Measurements from ENCODE around the gene HJURP.

HJURP gene

DNA sequence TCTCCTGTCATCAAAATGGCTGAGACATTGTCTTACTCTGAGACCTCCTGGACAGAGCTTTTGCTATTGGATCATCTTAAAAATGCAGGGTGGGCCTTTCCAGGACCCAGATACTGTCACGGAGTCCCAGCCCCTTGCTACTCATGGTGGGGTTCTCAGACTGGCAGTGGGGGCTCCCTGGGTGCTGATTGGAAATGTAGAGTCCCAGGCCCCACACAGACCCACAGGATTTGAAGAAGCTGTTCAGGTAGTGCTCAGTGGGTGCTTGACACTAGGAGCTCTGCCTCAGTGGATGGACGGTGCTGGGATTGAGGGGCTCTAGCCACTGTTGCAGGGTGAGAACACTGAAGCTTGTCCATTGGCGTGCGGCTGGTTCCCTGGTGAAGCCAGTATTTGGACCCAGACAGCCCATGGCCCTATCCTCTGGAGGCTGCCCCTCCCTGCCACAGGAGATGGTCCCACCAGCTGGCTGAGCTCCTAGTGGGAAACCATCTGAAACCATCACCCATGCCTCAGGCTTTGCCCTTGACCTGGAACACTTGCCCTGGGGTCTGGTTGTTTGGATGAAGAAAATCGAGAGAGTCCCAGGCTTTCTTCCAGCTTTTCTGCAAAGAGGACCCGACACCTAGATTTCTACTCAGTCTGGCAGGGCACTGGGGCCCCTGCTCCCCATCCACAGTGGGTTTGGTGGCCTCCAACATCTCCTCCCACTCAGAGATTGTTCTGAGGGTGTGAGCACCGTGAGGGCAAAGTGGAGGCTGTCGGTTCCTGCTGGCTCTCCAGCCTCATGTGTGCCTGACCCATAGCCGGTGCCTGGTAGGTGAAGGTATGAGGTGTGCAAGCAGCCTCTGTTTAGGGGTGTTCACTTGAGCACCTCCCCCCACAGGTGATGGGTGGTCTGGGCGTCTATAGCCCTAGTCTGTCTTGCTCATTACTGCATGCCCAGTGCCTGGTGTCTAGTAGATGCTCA, 46.1 kb downstream of the HJURP start:
- no peak overlapping the region for H3K27ac ChIP-seq (ENCODE audit: insufficient read depth in 1 of 2, low read depth in 1 of 2, low read length in 2 of 2, poor library complexity in 1 of 2, severe bottlenecking in 2 of 2)
- H3K4me3 ChIP-seq (ENCODE audit: control insufficient read depth in 1 of 7, extremely low read depth in 1 of 7, insufficient read depth in 4 of 7, low read depth in 2 of 7, low read length in 6 of 7), result no peak overlapping the region
- H3K9me3 ChIP-seq (ENCODE audit: control extremely low read depth in 1 of 5, control insufficient read depth in 4 of 5, insufficient read depth in 2 of 5, low read depth in 1 of 5, low read length in 4 of 5), result no peaks in the 10 kb centered on the region
- peaks cover 0 to 6% (median 4%) of the 10 kb centered on the region in 5 experiments for H3K27me3 ChIP-seq (replicated peaks in 2 of 5; ENCODE audit: control insufficient read depth in 4 of 5, insufficient read depth in 5 of 5, low read length in 4 of 5)
- H3K36me3 ChIP-seq (ENCODE audit: control insufficient read depth in 4 of 4, insufficient read depth in 4 of 4, low read length in 3 of 4), result no peaks in the 10 kb centered on the region
- H3K4me1 ChIP-seq (ENCODE audit: control extremely low read depth in 1 of 4, control insufficient read depth in 4 of 4, insufficient read depth in 4 of 4, low read length in 3 of 4), result no peaks in the 10 kb centered on the region
- ChIA-PET POLR2A (interaction anchor here (0.6 kb wide), 1 partner anchor 270 kb away, joined by 3 read pairs; no protein-coding TSS in a partner anchor), CTCF (no interaction called here)
- DNase-seq, result no peak
- WGBS (ENCODE audit: insufficient coverage), result 81% methylated on average over 8 of the region's 10 CpGs

DNA sequence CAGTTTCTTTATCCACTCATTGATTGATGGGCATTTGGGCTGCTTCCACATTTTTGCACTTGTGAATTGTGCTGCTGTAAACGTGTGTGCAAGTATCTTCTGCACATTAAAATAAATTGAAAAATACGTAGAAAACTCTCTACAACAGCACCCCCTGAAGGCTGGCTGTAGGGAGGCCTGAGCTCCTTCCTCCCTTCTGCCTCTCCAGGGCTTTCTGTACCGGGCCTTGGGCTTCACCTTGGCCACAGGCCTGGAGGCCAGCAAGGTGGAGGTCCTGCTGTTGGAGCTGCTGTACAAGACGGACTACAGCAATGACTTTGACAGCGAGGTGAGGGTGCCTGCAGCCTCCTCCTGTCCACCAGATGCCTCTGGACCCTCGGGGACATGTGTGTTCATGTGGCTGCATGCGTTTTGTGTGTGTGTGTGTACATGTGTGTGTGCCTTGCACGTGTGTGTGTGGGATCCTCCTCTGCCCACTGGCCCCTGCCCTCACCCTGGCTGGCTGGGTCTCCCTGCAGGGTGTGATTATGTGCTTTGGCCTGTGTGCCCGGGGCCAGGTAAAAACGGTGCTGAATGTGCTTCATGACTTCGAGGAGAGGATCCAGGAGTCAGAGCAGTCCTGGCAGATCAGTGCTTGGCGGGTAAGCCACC, 47.0 kb downstream of the HJURP start:
- H3K27me3 ChIP-seq (replicated peaks in 2 of 5; ENCODE audit: control insufficient read depth in 4 of 5, insufficient read depth in 5 of 5, low read length in 4 of 5), result peaks cover 0 to 7% (median 4%) of the 10 kb centered on the region in 5 experiments
- 89% methylated on average over 11 of the region's 12 CpGs for WGBS (ENCODE audit: insufficient coverage)
- no peaks in the 10 kb centered on the region for H3K4me1 ChIP-seq (ENCODE audit: control extremely low read depth in 1 of 4, control insufficient read depth in 4 of 4, insufficient read depth in 4 of 4, low read length in 3 of 4)
- no peak overlapping the region for H3K4me3 ChIP-seq (ENCODE audit: control insufficient read depth in 1 of 7, extremely low read depth in 1 of 7, insufficient read depth in 4 of 7, low read depth in 2 of 7, low read length in 6 of 7)
- ChIA-PET CTCF (no interaction called here), POLR2A (no interaction called here)
- H3K9me3 ChIP-seq (ENCODE audit: control extremely low read depth in 1 of 5, control insufficient read depth in 4 of 5, insufficient read depth in 2 of 5, low read depth in 1 of 5, low read length in 4 of 5), result no peaks in the 10 kb centered on the region
- no peaks in the 10 kb centered on the region for H3K36me3 ChIP-seq (ENCODE audit: control insufficient read depth in 4 of 4, insufficient read depth in 4 of 4, low read length in 3 of 4)
- no peak overlapping the region for H3K27ac ChIP-seq (ENCODE audit: insufficient read depth in 1 of 2, low read depth in 1 of 2, low read length in 2 of 2, poor library complexity in 1 of 2, severe bottlenecking in 2 of 2)
- no peak for DNase-seq

DNA sequence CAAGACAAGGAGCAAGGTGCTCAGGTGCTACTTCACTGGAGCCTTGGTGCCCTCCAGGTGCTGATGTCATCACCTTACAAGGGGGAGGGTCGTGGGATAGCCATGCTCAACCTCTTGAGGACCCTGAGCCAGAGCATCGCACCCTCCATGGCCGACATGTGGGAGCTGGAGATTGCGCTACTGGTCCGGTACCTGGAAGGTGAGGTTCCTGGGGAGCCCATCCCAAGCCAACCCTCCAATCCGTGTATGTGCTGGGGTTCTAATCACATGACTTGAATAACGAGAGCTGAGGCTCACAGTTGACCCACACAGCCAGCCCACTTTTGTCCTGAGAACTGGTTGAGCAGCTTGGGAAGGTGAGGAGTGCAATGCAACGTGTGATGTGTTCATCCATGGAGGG, 50.3 kb downstream of the HJURP start:
- H3K27ac ChIP-seq (ENCODE audit: insufficient read depth in 1 of 2, low read depth in 1 of 2, low read length in 2 of 2, poor library complexity in 1 of 2, severe bottlenecking in 2 of 2), result no peak overlapping the region
- no peak for DNase-seq
- ChIA-PET CTCF (interaction anchor here (0.9 kb wide), 1 partner anchor 9 kb away, joined by 4 read pairs; no protein-coding TSS in a partner anchor), POLR2A (no interaction called here)
- H3K9me3 ChIP-seq (ENCODE audit: control extremely low read depth in 1 of 5, control insufficient read depth in 4 of 5, insufficient read depth in 2 of 5, low read depth in 1 of 5, low read length in 4 of 5), result no peaks in the 10 kb centered on the region
- no peaks in the 10 kb centered on the region for H3K4me1 ChIP-seq (ENCODE audit: control extremely low read depth in 1 of 4, control insufficient read depth in 4 of 4, insufficient read depth in 4 of 4, low read length in 3 of 4)
- peaks cover 0 to 6% (median 3%) of the 10 kb centered on the region in 5 experiments for H3K27me3 ChIP-seq (replicated peaks in 2 of 5; ENCODE audit: control insufficient read depth in 4 of 5, insufficient read depth in 5 of 5, low read length in 4 of 5)
- no peak overlapping the region for H3K4me3 ChIP-seq (ENCODE audit: control insufficient read depth in 1 of 7, extremely low read depth in 1 of 7, insufficient read depth in 4 of 7, low read depth in 2 of 7, low read length in 6 of 7)
- no peaks in the 10 kb centered on the region for H3K36me3 ChIP-seq (ENCODE audit: control insufficient read depth in 4 of 4, insufficient read depth in 4 of 4, low read length in 3 of 4)
- WGBS (ENCODE audit: insufficient coverage), result 60% methylated on average over 3 of the region's 8 CpGs

DNA sequence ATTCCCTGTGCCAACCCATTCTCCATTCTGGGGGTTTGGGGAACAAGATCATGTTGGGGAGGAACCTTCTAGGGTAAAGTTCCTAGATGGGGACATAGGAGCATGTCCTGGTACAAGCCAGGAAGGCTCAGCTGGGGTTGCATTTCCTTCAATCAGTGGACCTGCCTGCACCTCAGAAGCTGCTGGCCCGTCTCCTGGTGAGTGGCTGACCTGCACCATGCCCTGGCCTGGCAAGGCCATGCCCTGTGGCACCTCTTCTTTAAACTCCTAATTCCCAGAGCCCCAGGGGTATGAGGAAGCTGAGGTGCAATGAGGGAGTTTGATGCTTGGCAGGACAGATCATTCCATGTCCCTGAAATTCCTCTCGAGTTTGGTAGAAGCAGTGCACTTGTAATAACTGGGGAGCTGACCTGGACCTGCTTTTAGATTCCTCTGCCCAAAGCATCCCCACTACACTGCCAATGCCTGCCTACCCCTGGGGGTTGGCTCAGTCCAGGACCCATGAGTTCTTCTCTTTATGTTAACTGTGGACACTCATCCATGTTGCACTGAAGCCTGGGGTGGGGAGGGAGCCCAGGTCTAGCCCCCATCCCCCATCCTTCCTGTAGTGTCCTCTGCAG, 50.9 kb downstream of the HJURP start:
- no peaks in the 10 kb centered on the region for H3K36me3 ChIP-seq (ENCODE audit: control insufficient read depth in 4 of 4, insufficient read depth in 4 of 4, low read length in 3 of 4)
- no peaks in the 10 kb centered on the region for H3K4me1 ChIP-seq (ENCODE audit: control extremely low read depth in 1 of 4, control insufficient read depth in 4 of 4, insufficient read depth in 4 of 4, low read length in 3 of 4)
- no peaks in the 10 kb centered on the region for H3K9me3 ChIP-seq (ENCODE audit: control extremely low read depth in 1 of 5, control insufficient read depth in 4 of 5, insufficient read depth in 2 of 5, low read depth in 1 of 5, low read length in 4 of 5)
- POLR2A ChIA-PET, result no interaction called here
- WGBS (ENCODE audit: insufficient coverage), result 89% methylated on average over 2 of the region's 2 CpGs
- DNase-seq, result no peak
- CTCF ChIA-PET, result no interaction called here
- no peak overlapping the region for H3K4me3 ChIP-seq (ENCODE audit: control insufficient read depth in 1 of 7, extremely low read depth in 1 of 7, insufficient read depth in 4 of 7, low read depth in 2 of 7, low read length in 6 of 7)
- no peak overlapping the region for H3K27ac ChIP-seq (ENCODE audit: insufficient read depth in 1 of 2, low read depth in 1 of 2, low read length in 2 of 2, poor library complexity in 1 of 2, severe bottlenecking in 2 of 2)
- H3K27me3 ChIP-seq (replicated peaks in 2 of 5; ENCODE audit: control insufficient read depth in 4 of 5, insufficient read depth in 5 of 5, low read length in 4 of 5), result peaks cover 0 to 6% (median 3%) of the 10 kb centered on the region in 5 experiments

DNA sequence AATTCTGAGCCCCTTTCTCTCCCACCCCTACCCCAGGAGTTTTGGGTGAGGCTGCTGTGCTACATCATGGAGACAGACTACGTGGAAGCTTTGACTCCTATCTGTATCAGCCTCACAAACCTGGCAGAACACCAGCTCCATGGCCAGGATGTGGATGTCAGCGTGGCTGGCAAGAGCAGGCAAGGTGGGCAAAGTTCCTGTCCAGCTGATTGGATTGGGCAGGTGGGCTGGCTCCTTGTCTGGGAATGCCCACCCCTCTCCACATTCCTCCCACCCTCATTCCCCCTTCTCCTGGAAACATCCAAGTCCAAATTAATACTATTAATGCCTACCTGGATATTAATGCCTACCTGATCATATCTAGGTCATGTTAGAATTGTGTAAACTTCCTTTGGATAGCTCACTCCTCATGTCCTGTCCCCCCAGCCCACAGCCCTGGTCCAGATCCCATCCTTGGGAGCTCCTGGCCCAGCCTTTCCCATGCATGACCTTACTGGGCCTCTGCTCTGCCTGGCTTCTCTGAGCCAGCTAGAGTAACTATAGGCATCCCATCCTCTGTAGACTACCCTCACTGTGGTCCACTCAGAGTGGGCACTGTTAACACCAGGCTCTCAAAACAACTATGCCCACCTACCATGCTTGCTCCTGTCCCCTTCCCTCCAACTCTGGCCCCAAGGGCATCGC, 52.1 kb downstream of the HJURP start:
- Histone ChIP-seq H3K4me3 (ENCODE audit: control insufficient read depth in 1 of 7, extremely low read depth in 1 of 7, insufficient read depth in 4 of 7, low read depth in 2 of 7, low read length in 6 of 7) (no peak overlapping the region), H3K36me3 (ENCODE audit: control insufficient read depth in 4 of 4, insufficient read depth in 4 of 4, low read length in 3 of 4) (no peaks in the 10 kb centered on the region), H3K9me3 (ENCODE audit: control extremely low read depth in 1 of 5, control insufficient read depth in 4 of 5, insufficient read depth in 2 of 5, low read depth in 1 of 5, low read length in 4 of 5) (no peaks in the 10 kb centered on the region), H3K4me1 (ENCODE audit: control extremely low read depth in 1 of 4, control insufficient read depth in 4 of 4, insufficient read depth in 4 of 4, low read length in 3 of 4) (no peaks in the 10 kb centered on the region), H3K27me3 (replicated peaks in 2 of 5; ENCODE audit: control insufficient read depth in 4 of 5, insufficient read depth in 5 of 5, low read length in 4 of 5) (peaks cover 0 to 6% (median 3%) of the 10 kb centered on the region in 5 experiments), H3K27ac (ENCODE audit: insufficient read depth in 1 of 2, low read depth in 1 of 2, low read length in 2 of 2, poor library complexity in 1 of 2, severe bottlenecking in 2 of 2) (no peak overlapping the region)
- POLR2A ChIA-PET, result no interaction called here
- no peak for DNase-seq
- 75% methylated on average over 1 of the region's 3 CpGs for WGBS (ENCODE audit: insufficient coverage)
- CTCF ChIA-PET, result interaction anchor here (0.6 kb wide), 1 partner anchor 938 kb away, joined by 3 read pairs; no protein-coding TSS in a partner anchor

DNA sequence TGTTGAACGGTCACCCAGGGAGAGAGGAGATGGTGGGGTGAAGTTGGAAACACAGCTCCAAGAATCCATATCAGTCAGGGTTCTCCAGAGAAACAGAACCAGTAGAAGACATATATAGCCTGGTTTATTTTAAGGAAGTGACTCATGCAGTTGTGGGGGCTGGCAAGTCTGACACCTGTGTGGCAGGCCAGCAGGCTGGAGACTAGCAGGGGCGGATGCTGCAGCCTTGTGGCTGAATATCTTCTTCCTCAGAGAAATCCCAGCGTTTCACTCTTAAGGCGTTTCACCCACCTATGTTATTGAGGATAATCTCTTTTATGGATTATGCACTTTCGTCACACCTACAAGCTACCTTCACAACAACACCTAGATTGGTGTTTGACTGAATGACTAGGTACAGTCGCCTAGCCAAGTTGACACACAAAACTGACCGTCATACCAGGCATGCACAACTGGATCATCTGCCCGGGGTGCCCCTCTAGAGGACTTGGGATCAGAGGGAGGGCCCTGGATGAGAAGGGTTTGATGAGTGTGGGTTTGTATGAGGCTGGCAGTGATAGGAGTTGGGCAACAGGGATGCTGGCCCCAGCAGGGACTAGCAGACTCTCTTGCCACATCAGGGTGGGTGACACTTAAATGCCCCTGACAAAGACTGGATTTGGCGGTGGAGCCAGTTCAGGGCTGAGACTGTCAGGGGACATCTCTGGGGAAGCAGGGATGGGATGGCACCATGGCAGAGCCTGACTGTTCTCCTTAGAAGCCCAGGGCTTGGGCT, 52.8 kb downstream of the HJURP start:
- Histone ChIP-seq H3K9me3 (ENCODE audit: control extremely low read depth in 1 of 5, control insufficient read depth in 4 of 5, insufficient read depth in 2 of 5, low read depth in 1 of 5, low read length in 4 of 5) (no peaks in the 10 kb centered on the region), H3K4me1 (ENCODE audit: control extremely low read depth in 1 of 4, control insufficient read depth in 4 of 4, insufficient read depth in 4 of 4, low read length in 3 of 4) (no peaks in the 10 kb centered on the region), H3K4me3 (ENCODE audit: control insufficient read depth in 1 of 7, extremely low read depth in 1 of 7, insufficient read depth in 4 of 7, low read depth in 2 of 7, low read length in 6 of 7) (no peak overlapping the region), H3K36me3 (ENCODE audit: control insufficient read depth in 4 of 4, insufficient read depth in 4 of 4, low read length in 3 of 4) (no peaks in the 10 kb centered on the region), H3K27me3 (replicated peaks in 2 of 5; ENCODE audit: control insufficient read depth in 4 of 5, insufficient read depth in 5 of 5, low read length in 4 of 5) (peaks cover 0 to 6% (median 2%) of the 10 kb centered on the region in 5 experiments), H3K27ac (ENCODE audit: insufficient read depth in 1 of 2, low read depth in 1 of 2, low read length in 2 of 2, poor library complexity in 1 of 2, severe bottlenecking in 2 of 2) (no peak overlapping the region)
- DNase-seq, result peak; percentile 2 to 47 (median 34)
- ChIA-PET POLR2A (no interaction called here), CTCF (no interaction called here)
- 75% methylated on average over 4 of the region's 9 CpGs for WGBS (ENCODE audit: insufficient coverage)
